Lung (tissue), 12 donors: ENCODE data around the gene INHBA. TPM values are rescaled to one million over a fixed set of nuclear protein-coding genes. Genes with fewer than 3 reads are reported as not detected.

Experiments used
- ATAC-seq: fragments of 200-7000 bp; cut with Tn5 transposase; one replicate; pipeline ENCODE4 v1.9.1; 2020; ENCODE audit warnings: moderate number of reproducible peaks; ENCODE audit not compliant: insufficient read depth, low FRiP score
- DNase-seq, 3 donors: peaks; one replicate each; pipeline ENCODE4 v3.0.0-alpha.2; 2013 to 2017
- H3K27ac ChIP-seq, 2 donors: one replicate each; pipeline ENCODE4 v1.5.1; 2013; ENCODE audit warnings: mild to moderate bottlenecking in 2 of 2, moderate library complexity in 2 of 2, control low read depth in 1 of 2, inconsistent platforms in 1 of 2, low read depth in 1 of 2, low read length in 1 of 2
- H3K27me3 ChIP-seq, 3 donors: one replicate each; pipeline ENCODE4 v1.5.1; 2013; ENCODE audit warnings: low read length in 2 of 3; ENCODE audit not compliant: control insufficient read depth in 3 of 3, insufficient read depth in 3 of 3
- H3K36me3 ChIP-seq, 4 donors: one replicate each; pipeline ENCODE4 v1.5.1; 2013; ENCODE audit warnings: low read length in 4 of 4, mild to moderate bottlenecking in 1 of 4, moderate library complexity in 1 of 4; ENCODE audit not compliant: control insufficient read depth in 4 of 4, insufficient read depth in 4 of 4
- H3K4me1 ChIP-seq, 5 donors: one replicate each; pipeline ENCODE4 v1.5.1; 2013; ENCODE audit warnings: low read length in 5 of 5, mild to moderate bottlenecking in 2 of 5, moderate library complexity in 1 of 5; ENCODE audit not compliant: control insufficient read depth in 5 of 5, insufficient read depth in 5 of 5
- H3K4me3 ChIP-seq: one replicate; pipeline ENCODE4 v1.5.1; 2013; ENCODE audit warnings: mild to moderate bottlenecking, control low read depth, moderate library complexity
- H3K9ac ChIP-seq, 2 donors: one replicate each; pipeline ENCODE4 v1.5.1; 2013; ENCODE audit warnings: low read length in 2 of 2, control low read depth in 1 of 2; ENCODE audit not compliant: insufficient read depth in 1 of 2
- H3K9me3 ChIP-seq, 4 donors: one replicate each; pipeline ENCODE4 v1.5.1; 2013; ENCODE audit warnings: low read length in 3 of 4, mild to moderate bottlenecking in 1 of 4, moderate library complexity in 1 of 4; ENCODE audit not compliant: control insufficient read depth in 4 of 4, insufficient read depth in 3 of 4
- WGBS, 2 donors: extraction: QIAGEN DNeasy Blood & Tissue Kit; methylation state at CpG; one replicate each; pipeline ENCODE4 v1.1.7; 2013; 5-methylcytosine and 5-hydroxymethylcytosine counted together
- polyA plus RNA-seq, 2 donors: library from polyadenylated mRNA; stranded (reverse); fragments of 200-250 nt; gene quantifications; one replicate each; pipeline ENCODE4 v1.2.1, GENCODE V29; 2013
- total RNA-seq, 2 donors: library from RNA; depleted of rRNA in 1 of 2; stranded (reverse); fragments of >200 nt in 1 of 2; gene quantifications; one replicate each; pipeline ENCODE4 v1.2.1, GENCODE V29; 2014 to 2021
- TF ChIP-seq, protein P1 (sequence below): IDR thresholded peaks from 2 replicates; pipeline ENCODE4 v1.5.1; 2012; ENCODE audit warnings: mild to moderate bottlenecking; ENCODE audit errors: control extremely low read depth, extremely low read depth
- donor health status: control.
- donor health status: control.
- donor health status: Bipolar disorder and iron deficiency.
- donor health status: healthy.
- donor health status: DM: yes; HTN: yes; CAD: no.

The INHBA gene
- total and polyA plus RNA-seq, 4 donors = 1.6 to 23.2 (median 5.3) TPM

DNA sequence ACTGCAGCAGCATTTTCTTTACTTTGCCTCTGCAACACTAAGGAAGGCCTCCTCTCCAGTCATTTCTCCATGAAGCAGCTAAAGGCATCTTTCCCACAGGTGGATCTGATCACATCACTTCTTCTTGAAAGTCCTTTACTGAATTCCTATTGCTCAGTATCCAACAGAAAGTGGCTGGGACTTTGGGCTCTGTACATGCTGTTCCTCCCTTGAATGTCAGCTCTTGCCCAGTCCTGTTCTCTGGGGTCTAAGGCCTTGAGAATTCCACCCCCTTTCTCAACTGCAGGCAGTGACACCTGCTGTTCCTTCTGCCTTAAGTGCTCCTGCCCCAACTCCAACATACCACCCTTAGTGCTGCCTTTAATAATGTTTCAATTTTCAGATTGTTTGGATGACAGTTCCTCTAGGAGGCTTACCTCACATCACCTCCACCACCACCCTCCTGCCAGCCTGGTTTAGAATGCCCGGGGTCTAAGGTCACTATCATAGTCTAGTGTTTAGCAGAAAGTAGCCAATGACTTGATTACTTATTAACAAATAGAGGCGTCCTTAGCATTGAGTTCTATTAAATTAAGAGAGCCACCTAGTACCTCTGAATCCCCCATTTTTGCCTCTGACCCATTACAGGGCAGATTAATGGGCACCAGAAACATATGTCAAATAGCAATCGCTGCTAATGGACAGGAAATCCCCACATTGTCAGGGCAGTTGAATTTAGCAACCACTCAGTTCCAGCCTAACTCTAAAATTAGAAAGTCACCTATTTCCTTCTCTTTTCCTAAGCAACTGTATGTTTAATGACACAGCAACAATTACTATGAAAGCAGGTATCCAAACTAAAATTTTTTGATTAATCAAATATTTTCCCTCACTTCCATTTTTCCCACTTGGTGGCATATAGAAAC lies 11.4 kb downstream of the INHBA start:
- DNase-seq (no peak), ATAC-seq (no peak)
- no peaks in the 10 kb centered on the region for H3K36me3 ChIP-seq
- no peak overlapping the region for H3K9ac ChIP-seq
- peaks cover 0 to 16% (median 0%) of the 10 kb centered on the region in 3 donors for H3K27me3 ChIP-seq
- H3K9me3 ChIP-seq = peaks cover 0 to 2% (median 0%) of the 10 kb centered on the region in 4 donors
- peaks cover 0 to 15% (median 3%) of the 10 kb centered on the region in 5 donors for H3K4me1 ChIP-seq
- no peak overlapping the region for H3K27ac ChIP-seq
- 31 to 42% methylated on average over 3 of the region's 3 CpGs for WGBS, 2 donors
- TF ChIP-seq, protein P1, sequence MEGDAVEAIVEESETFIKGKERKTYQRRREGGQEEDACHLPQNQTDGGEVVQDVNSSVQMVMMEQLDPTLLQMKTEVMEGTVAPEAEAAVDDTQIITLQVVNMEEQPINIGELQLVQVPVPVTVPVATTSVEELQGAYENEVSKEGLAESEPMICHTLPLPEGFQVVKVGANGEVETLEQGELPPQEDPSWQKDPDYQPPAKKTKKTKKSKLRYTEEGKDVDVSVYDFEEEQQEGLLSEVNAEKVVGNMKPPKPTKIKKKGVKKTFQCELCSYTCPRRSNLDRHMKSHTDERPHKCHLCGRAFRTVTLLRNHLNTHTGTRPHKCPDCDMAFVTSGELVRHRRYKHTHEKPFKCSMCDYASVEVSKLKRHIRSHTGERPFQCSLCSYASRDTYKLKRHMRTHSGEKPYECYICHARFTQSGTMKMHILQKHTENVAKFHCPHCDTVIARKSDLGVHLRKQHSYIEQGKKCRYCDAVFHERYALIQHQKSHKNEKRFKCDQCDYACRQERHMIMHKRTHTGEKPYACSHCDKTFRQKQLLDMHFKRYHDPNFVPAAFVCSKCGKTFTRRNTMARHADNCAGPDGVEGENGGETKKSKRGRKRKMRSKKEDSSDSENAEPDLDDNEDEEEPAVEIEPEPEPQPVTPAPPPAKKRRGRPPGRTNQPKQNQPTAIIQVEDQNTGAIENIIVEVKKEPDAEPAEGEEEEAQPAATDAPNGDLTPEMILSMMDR = no peak
- no peak overlapping the region for H3K4me3 ChIP-seq

- Histone ChIP-seq H3K27ac (no peak overlapping the region), H3K9ac (no peak overlapping the region), H3K9me3 (peaks cover 0 to 2% (median 0%) of the 10 kb centered on the region in 4 donors), H3K36me3 (no peaks in the 10 kb centered on the region), H3K4me1 (peaks cover 0 to 15% (median 3%) of the 10 kb centered on the region in 5 donors), H3K4me3 (no peak overlapping the region), H3K27me3 (peaks cover 0 to 4% (median 0%) of the 10 kb centered on the region in 3 donors)
- ATAC-seq (no peak), DNase-seq (no peak)
- 93 to 96% methylated on average over 16 of the region's 16 CpGs for WGBS, 2 donors
- TF ChIP-seq, protein P1 = no peak
Observed at GRCh38 chr7:41689815-41690214, 13.1 kb downstream of the INHBA start.

GRCh38 chr7:41688906-41689305 lies 14.0 kb downstream of the INHBA start:
- H3K4me1 ChIP-seq = peaks cover 0 to 15% (median 3%) of the 10 kb centered on the region in 5 donors
- no peak for DNase-seq
- H3K9me3 ChIP-seq = peaks cover 0 to 2% (median 0%) of the 10 kb centered on the region in 4 donors
- ATAC-seq = no peak
- 58 to 62% methylated on average over 2 of the region's 2 CpGs for WGBS, 2 donors
- H3K27me3 ChIP-seq = no peaks in the 10 kb centered on the region
- TF ChIP-seq, protein P1 = no peak
- H3K36me3 ChIP-seq = no peaks in the 10 kb centered on the region
- no peak overlapping the region for H3K9ac ChIP-seq
- no peak overlapping the region for H3K27ac ChIP-seq
- no peak overlapping the region for H3K4me3 ChIP-seq
